Mammary epithelial cell (primary cell): ENCODE data around the gene OR4B1.

Experiments used
- EZH2 ChIP-seq: IDR thresholded peaks from 2 replicates; pipeline ENCODE4 v1.6.1; 2012; ENCODE audit warnings: low read length, inconsistent platforms, borderline replicate concordance
- TF ChIP-seq, protein P1 (sequence below), 2 donors: IDR thresholded peaks in 1 of 2; conservative IDR thresholded peaks in 1 of 2; 2 replicates each; pipeline ENCODE4 v1.5.1; 2011 to 2012; ENCODE audit warnings: inconsistent platforms in 2 of 2, low read length in 2 of 2, mild to moderate bottlenecking in 2 of 2, control low read depth in 1 of 2, low read depth in 1 of 2; ENCODE audit not compliant: insufficient read depth in 1 of 2; ENCODE audit errors: extremely low read depth in 1 of 2

DNA sequence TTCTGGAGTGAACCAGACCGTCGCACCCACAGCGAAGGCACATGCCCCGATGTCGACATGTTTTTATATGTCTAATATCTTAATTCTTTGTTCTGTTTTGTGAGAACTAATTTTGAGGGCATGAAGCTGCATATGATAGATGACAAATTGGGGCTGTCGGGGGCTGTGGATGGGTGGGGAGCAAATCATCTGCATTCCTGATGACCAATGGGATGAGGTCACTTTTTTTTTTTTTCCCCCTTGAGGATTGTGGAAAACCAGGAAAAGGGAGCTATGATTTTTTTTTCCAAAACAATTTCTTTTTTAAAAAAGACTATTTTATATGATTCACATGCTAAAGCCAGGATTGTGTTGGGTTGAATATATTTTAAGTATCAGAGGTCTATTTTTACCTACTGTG, 49.2 kb upstream of the OR4B1 start:
- TF ChIP-seq, protein P1, sequence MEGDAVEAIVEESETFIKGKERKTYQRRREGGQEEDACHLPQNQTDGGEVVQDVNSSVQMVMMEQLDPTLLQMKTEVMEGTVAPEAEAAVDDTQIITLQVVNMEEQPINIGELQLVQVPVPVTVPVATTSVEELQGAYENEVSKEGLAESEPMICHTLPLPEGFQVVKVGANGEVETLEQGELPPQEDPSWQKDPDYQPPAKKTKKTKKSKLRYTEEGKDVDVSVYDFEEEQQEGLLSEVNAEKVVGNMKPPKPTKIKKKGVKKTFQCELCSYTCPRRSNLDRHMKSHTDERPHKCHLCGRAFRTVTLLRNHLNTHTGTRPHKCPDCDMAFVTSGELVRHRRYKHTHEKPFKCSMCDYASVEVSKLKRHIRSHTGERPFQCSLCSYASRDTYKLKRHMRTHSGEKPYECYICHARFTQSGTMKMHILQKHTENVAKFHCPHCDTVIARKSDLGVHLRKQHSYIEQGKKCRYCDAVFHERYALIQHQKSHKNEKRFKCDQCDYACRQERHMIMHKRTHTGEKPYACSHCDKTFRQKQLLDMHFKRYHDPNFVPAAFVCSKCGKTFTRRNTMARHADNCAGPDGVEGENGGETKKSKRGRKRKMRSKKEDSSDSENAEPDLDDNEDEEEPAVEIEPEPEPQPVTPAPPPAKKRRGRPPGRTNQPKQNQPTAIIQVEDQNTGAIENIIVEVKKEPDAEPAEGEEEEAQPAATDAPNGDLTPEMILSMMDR (conservative IDR thresholded peaks at IDR 0.05 in 1 of 2, IDR thresholded peaks at IDR 0.05 in 1 of 2; ENCODE audit: extremely low read depth in 1 of 2, insufficient read depth in 1 of 2, low read depth in 1 of 2, low read length in 2 of 2), result no peak
- TF ChIP-seq EZH2, result no peak
